ENCODE measurements around the gene PKLR.
"Not testable (repeated sequence)": the region's sequence is repeated elsewhere in the genome, so short reads cannot be mapped to it uniquely, and the experiment has no call there.

PKLR gene
- 0 to 0.13 reads per million in 2 donors for total RNA-seq

DNA sequence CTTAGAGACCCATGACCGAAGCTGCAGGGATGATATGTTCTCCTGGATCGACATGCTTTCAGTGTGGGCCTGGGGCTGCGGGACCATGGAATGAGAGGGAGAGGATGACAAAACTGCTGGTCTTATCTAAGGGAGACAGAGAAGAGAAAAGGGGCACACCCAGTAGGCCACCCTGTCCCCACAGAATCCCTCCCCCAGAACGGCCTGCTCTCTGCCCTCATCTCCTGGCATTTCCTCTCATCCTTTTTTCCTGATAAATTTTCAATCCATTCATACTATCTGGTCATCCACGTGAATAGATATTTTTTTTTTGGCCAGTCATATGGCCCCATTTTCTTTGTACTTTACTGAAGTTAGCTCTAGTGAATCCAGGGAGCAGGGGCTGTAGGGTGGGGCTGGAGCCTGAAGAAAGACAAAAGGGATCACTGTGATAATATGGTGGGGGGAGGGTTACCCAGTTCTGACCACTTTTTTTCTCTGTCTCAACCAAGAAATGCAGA is at the start of gene PKLR:
PKLR (minus strand) TSS at position 97 of the 500 bp plus-strand sequence; CDS start at position 54, 43 bp downstream.
- DNase-seq = no peak

DNA sequence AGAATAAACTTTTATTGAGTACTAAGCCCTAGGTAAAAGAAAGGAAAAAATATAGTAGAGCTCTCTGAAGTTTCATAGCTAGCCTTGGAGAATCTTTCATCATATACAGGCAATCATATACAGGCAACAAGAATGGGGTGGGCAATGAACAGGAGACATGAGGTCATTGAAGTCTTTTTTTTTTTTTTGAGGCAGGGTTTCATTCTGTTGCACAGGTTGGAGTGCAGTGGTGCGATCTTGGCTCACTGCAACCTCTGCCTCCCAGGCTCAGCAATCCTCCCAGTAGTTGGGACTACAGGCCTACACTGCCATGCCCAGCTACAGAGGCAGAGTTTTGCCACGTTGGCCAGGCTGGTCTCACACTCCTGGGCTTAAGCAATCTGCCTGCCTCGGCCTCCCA is 41.6 kb upstream of the PKLR start:
- no peak for DNase-seq

DNA sequence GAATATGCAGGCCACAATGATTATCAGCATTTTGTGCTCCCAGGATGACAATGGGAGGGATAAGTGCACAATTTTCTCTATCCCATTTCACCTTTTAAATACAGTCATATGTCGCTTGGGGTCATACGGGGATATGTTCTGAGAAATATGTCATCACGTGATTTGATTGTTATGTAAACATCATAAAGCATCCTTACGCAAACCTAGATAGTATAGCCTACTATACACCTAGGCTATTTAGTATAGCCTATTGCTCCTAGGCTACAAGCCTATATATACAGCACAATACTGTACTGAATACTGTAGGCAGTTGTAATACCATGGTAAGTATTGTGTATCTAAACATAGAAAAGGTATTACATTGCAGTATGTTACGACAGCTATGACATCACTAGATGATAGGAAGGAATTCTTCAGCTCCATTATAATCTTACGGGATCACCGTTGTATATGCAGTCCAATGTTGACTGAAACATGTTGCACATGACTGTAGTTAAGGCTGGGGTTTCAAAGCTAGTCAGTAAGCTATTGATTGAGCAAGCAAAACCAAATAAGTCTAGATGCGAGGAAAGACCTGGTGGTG is 38.4 kb upstream of the PKLR start:
- no peak for DNase-seq

DNA sequence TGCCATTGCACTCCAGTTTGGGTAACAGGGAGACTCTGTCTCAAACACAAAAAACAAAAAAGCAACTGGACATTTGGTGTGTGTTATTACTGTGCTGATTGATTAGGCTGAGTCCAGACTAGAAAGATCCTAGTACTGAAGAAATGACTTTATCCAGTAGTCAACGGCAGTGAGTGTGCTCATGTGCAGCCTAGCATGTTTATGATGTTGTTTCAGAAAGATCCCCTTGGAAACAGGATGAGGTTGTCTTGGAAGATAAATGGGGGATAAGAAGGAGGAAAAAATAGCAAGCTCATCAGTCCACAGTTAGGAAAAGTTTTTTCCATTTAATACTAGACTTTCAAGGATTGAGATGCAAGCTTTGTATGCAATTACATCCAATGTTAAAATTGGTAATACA is 33.7 kb upstream of the PKLR start:
- no peak for DNase-seq

DNA sequence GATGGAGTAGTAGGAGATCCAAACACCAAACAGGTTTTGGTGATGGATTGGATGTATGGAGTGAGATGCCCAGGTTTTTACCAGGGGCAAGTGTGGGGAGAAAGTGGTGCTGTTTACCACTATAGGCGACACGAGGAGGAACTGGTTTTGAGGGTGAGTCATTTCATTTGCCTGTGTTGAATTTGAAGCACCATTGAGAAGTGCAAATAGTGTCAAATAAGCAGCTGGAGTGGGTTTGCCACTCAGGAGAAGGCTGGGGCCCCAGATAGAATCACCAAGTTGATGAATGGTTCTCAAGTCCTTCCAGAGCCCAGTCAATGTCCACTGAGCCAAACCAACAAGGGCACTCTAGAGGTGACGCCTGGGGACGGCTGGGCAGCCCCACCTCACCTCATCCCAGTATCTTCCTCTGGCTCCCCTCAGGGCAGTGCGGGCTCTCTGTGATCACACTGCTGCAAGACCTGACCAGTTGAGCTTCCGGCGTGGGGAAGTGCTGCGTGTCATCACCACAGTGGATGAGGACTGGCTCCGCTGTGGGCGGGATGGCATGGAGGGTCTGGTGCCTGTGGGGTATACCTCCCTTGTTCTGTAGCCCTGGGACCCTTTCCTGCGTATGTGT is 28.9 kb upstream of the PKLR start:
- DNase-seq = peak in 1 of 5 experiments; percentile 27

DNA sequence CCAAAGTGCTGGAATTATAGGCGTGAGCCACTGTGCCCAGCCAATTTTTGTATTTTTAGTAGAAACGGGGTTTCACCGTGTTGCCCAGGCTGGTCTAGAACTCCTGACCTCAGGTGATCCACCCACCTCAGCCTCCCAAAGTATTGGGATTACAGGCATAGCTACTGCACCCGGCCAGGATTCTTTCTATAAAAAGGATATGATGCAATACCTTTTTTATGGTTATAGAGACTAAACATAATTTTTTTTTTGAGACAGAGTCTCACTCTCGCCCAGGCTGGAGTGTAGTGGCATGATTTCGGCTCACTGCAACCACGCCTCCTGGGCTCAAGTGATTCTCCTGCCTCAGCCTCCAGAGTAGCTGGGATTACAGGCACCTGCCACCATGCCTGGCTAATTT is 27.6 kb upstream of the PKLR start:
- DNase-seq = not testable (repeated sequence)

DNA sequence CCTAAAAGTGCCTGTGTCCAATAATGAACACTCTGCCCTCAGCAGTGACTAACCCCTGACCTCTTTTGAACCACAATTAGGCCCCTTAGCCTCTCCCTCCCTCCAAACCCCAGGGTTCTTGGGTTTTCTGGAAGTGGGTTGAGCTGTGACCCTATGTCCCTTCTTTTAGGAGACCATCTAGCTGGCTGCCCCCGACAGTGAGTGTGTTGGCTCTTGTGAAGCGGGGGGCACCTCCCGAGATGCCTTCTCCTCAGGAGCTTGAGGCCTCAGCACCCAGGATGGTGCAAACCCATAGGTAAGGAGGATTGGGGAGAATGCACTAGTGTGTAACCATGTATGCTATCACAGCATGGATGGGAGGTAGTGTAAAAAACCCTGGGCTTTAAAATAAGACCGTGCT is 26.7 kb upstream of the PKLR start:
- DNase-seq = no peak

DNA sequence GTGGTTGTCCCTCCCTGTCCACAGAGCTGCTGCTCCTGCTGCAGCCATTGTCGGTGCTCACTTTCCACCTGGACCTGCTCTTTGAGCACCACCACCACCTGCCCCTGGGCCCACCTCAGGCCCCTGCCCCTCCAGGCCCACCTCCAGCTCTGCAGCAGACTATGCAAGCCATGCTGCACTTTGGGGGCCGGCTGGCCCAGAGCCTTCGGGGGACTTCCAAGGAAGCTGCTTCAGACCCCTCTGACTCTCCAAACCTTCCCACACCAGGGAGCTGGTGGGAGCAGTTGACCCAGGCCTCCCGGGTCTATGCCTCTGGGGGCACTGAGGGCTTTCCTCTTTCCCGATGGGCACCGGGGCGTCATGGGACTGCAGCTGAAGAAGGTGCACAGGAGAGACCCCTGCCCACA is 25.4 kb upstream of the PKLR start:
- DNase-seq = no peak

DNA sequence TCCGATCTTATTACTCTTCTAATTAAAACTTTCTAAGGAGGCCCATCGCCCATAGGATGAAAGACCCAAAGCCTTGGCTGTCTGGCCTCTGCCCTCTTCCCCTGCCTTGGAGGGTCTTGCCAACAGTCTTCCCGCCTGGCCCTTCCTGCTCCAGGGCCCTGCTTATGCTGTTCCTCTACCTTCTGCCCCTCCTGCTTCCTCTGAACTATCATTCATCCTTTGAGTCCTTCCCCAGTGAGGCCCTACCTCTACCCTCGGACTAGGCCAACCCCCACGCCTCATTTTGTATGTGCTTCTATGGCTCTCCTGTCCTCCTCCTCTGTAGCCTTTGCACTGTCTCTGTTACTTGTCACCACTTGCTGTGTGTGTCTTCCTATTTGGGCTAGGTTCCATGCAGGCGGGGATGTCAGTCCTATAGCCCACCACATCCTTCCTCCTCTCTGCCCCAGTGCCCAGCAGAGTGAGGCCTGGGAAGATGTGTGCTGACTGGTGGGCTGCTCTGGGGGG is 24.8 kb upstream of the PKLR start:
- DNase-seq = peak in 1 of 5 experiments; percentile 21

DNA sequence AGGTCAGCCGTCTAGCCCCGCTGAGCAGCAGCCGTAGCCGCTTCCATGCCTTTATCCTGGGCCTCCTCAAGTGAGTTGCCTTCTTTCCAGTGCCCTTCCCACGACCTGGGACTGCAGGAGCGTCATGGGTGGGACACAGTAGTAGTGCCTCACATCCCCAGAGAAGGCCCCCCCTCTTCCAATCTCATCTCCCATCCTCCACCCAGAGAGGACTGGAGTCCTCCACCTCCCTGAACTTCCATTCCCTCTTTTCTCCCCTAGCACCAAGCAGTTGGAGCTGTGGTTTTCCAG is 24.3 kb upstream of the PKLR start:
- DNase-seq = no peak

DNA sequence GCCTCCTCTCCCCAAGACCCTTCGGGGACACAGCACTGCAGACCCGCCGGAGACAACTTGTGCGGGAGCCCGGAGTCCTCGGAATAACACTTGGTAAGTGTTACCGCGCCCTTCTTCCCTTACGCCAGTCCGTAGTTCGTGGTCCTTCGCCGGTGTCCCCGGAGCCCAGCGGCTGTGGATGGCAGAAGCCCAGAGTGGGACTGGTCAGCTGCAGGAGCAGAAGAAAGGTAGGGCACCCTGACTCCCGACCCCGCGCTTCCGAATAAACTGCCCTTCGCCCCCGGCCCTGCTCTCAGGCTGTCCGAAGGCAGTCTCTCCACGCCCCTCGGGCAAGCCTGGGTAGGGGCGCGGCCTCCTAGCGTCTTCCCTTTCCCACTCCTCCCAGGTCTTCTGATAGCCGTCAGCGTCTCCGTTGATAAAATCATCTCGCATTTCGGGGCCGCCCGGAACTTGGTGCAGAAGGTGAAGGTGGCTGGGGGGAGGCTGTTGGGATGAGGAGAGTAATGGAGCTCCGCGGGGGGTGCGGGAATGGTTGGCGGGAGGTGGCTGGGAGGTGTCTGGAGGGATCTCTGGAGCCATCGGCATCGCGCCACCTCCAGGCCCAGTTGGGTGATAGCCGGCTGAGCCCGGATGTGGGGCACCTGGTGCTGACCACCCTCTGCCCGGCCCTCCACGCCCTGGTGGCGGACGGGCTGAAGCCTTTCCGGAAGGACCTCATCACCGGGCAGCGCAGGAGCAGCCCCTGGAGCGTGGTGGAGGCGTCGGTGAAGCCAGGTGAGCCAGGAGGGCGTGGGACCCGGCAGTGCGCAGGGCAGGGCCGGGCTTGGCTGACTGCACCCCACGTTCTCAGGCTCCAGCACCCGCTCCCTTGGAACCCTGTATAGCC is 23.7 kb upstream of the PKLR start:
- peak in 1 of 5 experiments; percentile 15 for DNase-seq

DNA sequence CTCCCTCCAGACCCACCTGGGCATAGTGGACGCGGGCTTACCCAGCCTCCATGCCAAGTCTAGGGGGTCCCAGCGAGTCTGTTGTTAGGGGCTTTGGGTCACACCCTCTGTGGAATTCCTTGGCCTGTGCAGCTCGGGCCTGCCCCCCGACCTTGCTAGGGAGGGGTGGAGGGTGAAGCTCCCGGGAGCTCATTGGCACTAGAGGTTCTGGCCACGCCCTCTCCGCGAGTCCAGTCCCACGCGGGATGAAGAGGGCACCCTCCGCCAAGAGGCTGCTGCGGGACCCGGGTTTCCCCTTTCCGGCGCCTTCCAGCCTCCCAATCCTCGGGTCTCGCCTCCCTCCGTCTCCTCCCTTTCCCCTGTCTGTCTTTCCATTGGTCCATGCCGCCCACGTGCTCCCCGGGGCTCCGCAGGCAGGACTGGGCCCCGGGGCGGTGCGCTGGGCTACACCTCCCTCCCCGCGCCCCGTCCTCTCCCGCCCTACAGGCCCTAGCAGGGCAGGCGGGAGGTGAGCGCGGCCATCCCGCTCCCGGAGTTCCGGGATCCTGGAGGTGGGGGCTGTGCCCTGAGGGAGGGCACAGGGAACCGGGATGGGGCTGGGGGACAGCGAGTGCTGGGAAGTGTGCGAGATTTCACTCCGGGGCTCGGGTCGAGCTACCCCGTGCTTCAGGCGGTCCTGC is 22.9 kb upstream of the PKLR start:
- peak; percentile 78 to 94 (median 87) for DNase-seq

DNA sequence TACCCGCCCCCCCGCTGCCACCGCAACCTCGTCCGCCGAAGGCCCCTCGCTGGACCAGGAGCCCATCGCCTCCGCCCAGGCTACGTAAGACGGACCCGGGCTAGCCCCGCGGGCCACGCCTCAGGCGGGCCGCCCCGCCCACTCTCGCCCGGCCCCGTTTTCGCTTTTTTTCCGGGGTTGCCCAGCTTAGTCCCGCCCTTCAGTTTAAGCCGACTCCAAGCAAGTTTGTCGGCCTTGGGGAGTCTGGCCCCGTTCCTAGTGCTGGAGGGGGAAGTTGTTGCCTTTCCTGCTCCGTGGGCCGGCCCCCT is 22.4 kb upstream of the PKLR start:
- DNase-seq = peak; percentile 62 to 89 (median 73)

DNA sequence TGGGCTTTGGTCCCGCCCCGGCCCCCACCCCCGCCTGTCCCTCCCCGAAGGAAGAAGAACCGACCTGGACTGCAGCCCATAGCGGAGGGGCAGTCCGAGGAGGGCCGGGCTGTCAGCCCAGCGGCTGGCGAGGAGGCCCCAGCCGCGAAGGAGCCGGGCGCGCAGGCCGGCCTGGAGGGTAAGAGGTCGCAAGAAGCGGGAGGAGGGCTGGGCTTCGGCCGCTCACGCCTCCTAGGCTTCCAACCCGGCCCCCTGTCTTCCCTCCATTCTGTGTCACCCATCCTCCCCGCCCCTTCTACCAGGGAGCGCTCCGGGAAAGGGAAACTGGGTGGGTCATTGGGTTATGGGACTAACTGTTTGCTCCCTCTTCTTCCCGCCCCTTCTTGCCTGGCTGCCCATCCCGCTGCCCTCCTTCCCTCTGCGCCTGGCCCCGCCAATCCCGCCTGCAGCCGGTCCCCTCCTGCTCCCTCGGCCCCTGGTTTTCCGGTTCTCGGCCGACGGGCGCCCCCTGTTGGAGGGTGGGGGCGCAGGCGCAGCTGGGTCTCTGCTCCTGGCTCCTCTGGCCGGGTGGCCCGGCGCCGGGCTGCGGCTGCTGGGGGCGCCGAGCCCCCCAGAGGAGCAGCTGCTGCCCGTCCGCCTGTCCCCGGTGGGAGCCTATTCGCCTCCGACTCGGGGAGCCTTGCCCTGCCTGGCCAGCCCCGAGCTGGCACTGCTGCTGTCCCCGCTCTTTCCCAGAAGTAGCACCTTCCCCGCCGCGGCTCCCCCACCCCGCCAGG is 21.9 kb upstream of the PKLR start:
- DNase-seq = peak; percentile 76 to 80 (median 76)

DNA sequence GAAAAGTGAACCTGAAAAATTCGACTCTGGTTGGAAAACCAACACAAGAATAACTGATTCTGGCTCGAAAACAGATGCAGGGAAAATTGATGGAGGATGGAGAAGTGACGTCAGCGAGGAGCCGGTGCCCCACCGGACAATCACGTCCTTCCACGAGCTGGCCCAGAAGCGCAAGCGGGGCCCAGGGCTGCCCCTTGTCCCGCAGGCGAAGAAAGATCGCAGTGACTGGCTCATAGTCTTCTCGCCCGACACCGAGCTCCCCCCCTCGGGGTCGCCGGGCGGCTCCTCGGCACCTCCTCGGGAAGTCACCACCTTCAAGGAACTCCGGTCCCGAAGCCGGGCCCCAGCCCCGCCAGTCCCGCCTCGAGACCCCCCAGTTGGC is 21.3 kb upstream of the PKLR start:
- DNase-seq = peak in 1 of 5 experiments; percentile 21

DNA sequence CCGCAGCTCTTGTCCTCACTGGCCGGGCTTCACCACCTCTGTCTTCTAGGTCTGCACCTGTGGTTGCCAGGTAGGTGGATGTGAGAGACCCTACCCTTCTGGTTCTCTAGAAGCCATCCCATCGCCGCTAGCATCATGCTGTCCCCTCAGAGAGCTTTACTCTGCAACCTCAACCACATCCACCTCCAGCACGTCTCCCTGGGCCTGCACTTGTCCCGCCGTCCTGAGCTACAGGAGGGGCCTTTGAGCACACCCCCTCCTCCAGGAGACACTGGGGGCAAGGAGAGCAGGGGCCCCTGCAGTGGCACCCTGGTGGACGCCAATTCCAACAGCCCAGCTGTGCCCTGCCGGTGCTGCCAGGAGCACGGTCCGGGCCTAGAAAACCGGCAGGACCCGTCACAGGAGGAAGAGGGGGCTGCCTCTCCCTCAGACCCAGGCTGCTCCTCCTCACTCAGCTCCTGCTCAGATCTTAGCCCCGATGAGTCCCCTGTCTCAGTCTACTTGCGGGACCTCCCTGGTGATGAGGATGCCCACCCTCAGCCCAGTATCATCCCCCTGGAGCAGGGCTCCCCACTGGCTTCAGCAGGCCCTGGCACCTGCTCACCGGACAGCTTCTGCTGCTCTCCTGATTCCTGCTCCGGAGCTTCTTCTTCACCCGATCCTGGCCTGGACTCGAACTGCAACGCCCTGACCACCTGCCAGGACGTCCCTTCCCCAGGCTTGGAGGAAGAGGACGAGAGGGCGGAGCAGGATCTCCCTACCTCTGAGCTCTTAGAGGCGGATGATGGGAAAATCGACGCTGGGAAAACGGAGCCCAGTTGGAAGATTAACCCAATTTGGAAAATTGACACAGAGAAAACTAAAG is 20.6 kb upstream of the PKLR start:
- DNase-seq = peak in 1 of 5 experiments; percentile 23

DNA sequence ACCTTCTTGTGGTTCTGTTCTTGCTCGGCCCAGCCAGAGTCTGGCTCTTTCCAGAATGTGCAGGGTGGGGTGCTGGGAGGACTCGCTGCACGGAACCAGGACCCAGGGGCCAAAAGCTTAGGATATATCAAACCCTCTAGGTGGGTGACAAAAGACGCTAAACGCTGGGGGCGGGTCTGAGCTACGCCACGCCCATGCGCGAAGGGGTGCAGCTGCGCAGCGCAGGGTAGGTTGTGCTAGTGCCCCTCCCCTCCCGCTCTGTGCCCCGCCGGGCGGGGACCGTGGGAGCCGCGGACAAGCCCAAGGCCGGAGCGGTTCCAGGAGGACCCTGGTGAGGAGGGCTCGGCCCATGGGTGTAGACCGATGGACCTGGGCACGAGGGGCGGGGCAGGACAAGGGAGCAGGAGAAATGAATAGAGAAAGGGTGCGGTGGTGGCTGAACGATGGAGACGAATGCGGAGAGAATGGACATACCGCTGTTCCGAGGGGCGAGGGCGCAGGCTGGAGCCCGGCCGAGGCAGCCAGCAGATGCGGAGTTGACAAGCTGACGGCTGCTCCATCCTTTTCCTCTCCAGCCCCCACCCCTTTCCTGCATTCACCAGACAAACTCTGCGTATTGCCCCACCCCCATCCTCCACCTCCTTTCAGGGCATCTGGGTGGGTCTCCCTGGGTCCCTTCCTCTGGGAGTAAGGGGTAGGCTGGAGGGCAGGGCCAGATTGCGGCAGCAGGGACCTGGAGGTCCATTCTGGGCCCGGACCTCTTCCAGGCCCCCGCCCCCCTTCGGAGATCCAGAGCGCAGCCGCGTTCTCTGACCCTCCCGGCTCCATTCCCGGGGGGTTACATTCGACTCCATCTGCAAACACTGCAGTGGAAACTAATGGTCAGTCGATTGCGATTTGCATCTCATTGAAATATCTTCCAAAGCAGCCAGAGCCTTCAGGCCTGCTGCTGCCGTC is 19.7 kb upstream of the PKLR start, which contains the start of gene RUSC1:
RUSC1 (plus strand) TSS at position 234 of the 957 bp plus-strand sequence. CDS start 880 bp downstream, outside the sequence.
- peak; percentile 28 to 79 (median 51) for DNase-seq

DNA sequence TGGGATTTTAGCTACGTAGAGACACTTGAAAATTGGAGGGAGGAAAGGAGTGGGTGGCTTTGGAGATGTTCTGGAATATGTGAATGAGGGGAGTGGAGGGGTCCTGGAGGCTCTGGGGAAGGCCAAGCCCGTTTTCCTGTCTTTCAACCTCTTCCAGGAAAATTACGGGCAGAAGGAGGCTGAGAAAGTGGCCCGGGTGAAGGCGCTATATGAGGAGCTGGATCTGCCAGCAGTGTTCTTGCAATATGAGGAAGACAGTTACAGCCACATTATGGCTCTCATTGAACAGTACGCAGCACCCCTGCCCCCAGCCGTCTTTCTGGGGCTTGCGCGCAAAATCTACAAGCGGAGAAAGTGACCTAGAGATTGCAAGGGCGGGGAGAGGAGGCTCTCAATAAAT is 19.0 kb upstream of the PKLR start:
- DNase-seq = no peak

DNA sequence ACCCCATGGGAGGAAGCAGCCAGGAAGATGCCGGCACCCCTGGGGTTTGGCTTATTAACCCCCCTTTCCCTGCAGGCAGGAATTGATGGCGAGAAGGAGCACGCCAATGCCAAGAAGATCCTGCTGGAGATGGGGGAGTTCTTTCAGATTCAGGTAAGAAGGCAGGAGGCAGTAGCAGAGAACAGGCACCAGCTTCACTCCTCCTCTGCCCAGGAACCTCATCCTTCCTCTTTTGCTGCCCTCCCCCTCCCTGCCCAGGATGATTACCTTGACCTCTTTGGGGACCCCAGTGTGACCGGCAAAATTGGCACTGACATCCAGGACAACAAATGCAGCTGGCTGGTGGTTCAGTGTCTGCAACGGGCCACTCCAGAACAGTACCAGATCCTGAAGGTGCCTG is 18.3 kb upstream of the PKLR start:
- no peak for DNase-seq

DNA sequence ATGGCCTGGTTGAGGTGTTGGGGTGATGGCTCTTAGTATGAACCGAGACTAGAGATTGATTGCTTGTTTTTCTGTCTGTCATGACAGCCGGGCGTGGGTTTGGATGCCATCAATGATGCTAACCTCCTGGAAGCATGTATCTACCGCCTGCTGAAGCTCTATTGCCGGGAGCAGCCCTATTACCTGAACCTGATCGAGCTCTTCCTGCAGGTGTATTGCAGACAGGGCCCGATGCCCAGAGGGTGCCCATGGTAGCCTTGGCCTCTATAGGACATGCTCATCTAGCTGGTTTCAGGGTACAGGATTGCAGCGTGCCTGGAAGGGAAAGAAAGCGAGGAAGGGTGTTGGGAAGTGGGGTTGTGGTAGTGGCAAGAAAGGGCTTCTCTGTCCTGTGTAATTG is 16.8 kb upstream of the PKLR start:
- no peak for DNase-seq

All from T-helper 2 cell (primary cell).